GM06990 (cell line): ENCODE data around the gene GTF2A1L.

ENCODE experiments used
- DNase-seq: peaks from one replicate; pipeline ENCODE4 v3.0.0-alpha.2; 2011; ENCODE audit not compliant: insufficient read length; ENCODE audit errors: extremely low read depth
- H3K27me3 ChIP-seq: replicated peaks from 2 replicates; pipeline ENCODE4 v1.6.0; 2011; ENCODE audit warnings: low read length; ENCODE audit not compliant: control insufficient read depth, insufficient read depth
- H3K36me3 ChIP-seq: 2 replicates; pipeline ENCODE4 v1.5.1; 2011; ENCODE audit warnings: low read length; ENCODE audit not compliant: control insufficient read depth, insufficient read depth
- H3K4me3 ChIP-seq: replicated peaks from 2 replicates; pipeline ENCODE4 v1.5.1; 2011; ENCODE audit warnings: low read depth, mild to moderate bottlenecking, control low read depth, low read length
- TF ChIP-seq, protein P1 (sequence below): IDR thresholded peaks from 2 replicates; pipeline ENCODE4 v1.5.1; 2011; ENCODE audit warnings: low read length, control low read depth, mild to moderate bottlenecking, inconsistent platforms; ENCODE audit not compliant: insufficient read depth, poor library complexity, severe bottlenecking

GTF2A1L gene

DNA sequence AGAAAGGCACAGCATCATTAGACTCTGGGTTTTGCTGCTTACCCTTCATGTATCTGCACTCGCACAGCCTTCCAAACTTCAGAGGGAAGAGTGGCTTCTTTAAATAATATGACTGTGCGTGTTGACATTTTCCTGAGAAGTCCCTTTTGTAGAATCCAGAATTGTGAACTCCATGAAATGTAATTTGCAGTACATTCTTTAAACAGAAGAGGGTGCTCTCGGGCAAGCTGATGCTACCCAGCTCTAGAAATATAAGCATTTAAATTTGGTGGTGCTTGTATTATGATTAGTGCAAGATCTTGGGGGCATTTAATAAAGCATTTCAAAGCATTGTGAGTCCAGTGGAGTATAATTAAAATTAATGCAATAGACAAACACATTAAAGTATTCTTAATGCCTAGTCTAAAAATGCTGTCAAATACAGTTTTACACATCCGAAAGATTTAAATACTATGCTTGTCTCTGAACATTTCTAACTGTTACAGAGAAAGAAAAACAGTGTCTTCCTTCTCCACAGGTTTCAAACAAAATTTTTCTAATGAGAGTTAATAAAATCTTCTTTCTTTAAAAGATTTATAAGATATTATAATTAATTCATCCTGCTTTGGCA lies 17.3 kb upstream of the GTF2A1L start:
- Histone ChIP-seq H3K36me3 (no peaks in the 10 kb centered on the region), H3K27me3 (no peaks in the 10 kb centered on the region; the same call in none of the 2 replicates), H3K4me3 (no peak overlapping the region)
- DNase-seq = no peak
- TF ChIP-seq, protein P1, sequence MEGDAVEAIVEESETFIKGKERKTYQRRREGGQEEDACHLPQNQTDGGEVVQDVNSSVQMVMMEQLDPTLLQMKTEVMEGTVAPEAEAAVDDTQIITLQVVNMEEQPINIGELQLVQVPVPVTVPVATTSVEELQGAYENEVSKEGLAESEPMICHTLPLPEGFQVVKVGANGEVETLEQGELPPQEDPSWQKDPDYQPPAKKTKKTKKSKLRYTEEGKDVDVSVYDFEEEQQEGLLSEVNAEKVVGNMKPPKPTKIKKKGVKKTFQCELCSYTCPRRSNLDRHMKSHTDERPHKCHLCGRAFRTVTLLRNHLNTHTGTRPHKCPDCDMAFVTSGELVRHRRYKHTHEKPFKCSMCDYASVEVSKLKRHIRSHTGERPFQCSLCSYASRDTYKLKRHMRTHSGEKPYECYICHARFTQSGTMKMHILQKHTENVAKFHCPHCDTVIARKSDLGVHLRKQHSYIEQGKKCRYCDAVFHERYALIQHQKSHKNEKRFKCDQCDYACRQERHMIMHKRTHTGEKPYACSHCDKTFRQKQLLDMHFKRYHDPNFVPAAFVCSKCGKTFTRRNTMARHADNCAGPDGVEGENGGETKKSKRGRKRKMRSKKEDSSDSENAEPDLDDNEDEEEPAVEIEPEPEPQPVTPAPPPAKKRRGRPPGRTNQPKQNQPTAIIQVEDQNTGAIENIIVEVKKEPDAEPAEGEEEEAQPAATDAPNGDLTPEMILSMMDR = peak; percentile 73

DNA sequence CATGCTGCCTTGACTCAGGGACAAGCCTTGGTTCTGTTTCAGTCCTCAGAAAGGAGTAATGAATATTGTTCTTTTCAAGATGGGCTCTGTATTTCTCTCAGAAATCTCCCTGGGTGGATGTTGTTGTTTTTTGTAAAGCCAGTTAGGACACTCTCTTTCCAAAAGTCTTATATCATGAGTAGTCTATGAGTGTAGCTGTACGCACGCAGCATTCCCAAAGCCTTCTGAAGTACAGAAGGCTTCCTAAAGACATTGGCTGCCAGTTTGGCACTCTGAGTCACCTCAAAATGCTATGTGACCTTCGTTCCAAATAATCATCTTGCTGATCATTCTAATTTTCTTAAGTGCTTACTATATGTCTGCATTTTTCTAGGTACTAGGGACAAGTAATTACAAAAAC lies 16.7 kb upstream of the GTF2A1L start:
- H3K36me3 ChIP-seq = no peaks in the 10 kb centered on the region
- TF ChIP-seq, protein P1 = no peak
- H3K27me3 ChIP-seq = no peaks in the 10 kb centered on the region; the same call in 1 of the 2 replicates
- DNase-seq = no peak
- no peak overlapping the region for H3K4me3 ChIP-seq

DNA sequence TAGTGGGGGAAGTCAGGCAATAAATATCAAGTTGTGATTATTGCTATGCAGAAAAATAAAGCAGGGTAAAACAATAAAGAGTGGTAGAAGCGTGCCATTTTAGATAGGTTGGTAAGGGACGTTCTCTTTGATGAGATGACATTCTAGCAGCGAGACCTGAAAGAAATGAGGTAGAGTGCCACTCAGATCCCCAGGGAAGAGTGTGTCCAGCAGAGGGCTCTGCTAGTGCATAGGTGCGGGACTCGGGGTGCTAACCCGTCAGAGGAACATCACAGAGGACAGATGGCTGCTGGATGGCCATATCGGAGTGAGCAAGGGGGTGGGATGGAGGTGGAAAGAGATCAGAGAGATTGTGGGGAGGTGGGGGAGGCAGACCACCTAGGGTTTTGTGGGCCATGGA lies 16.3 kb upstream of the GTF2A1L start:
- Histone ChIP-seq H3K36me3 (no peaks in the 10 kb centered on the region), H3K27me3 (no peaks in the 10 kb centered on the region; the same call in 1 of the 2 replicates), H3K4me3 (no peak overlapping the region)
- TF ChIP-seq, protein P1 = peak; percentile 67
- no peak for DNase-seq

DNA sequence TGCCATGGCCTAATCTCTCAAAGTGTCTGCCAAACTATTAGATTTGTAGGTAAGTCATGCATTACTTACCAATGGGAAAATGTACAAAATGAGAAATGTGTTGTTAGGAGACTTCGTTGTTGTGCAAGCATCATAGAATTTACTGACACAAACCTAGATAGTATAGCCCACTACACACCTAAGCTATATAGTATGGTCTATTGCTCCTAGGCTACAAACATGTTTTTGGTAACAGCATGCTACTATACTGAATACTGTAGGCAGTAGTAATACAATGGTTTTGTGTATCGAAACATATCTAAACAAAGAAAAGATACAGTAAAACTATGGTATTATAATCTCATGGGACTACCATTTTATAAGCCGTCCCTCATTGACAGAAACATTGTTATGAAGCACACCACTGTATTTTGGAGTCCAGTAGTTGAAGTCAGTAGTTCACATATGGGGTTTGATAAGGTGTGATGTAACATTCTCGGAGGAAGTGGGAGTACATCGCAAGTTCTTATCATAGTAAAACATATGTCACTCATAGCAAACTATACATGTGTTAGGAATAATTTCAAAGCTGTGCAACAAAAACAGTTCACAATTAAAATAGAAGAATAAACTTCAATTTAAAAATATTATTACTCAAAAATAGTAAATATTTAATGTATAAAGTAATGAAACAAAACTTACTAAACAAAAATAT lies 12.0 kb upstream of the GTF2A1L start:
- TF ChIP-seq, protein P1 = no peak
- no peak overlapping the region for H3K4me3 ChIP-seq
- no peaks in the 10 kb centered on the region; the same call in 1 of the 2 replicates for H3K27me3 ChIP-seq
- no peak for DNase-seq
- H3K36me3 ChIP-seq = no peaks in the 10 kb centered on the region

DNA sequence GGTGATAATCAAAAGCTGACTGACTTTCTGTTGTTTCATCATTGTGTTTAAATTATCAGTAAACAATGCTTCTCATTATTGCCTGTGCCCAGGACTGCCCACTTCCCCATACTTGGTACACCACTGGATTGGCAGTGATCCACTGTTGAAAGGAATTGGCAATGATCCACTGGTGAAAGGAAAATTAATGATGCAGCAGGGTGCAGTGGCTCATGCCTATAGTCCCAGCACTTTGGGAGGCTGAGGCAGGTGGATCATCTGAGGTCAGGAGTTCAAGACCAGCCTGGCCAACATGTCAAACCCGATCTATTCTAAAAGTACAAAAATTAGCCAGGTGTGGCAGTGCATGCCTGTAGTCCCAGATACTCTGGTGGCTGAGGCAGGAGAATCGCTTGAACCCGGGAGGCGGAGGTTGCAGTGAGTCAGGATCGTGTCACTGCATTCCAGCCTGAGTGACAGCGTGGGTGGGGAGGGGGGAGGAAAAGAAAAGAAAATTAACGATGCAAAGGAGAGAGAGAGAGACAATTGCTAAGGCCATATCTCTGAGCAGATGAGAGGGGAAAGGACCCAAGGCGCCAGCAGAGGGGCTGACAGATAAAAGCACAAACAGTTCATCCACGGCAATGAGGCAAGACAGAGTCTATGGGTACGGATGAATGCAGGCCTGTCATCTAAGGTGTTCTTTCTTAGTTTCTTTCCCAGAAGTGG lies 10.2 kb upstream of the GTF2A1L start:
- Histone ChIP-seq H3K36me3 (no peaks in the 10 kb centered on the region), H3K4me3 (no peak overlapping the region), H3K27me3 (no peaks in the 10 kb centered on the region; the same call in 1 of the 2 replicates)
- DNase-seq = no peak
- TF ChIP-seq, protein P1 = no peak
